SK-N-SH (cell line): ENCODE measurements around the gene TEAD1.

Experiments
- CTCF ChIP-seq: fragments of 200-600 bp; sonication (generic); IDR thresholded peaks from 2 replicates; pipeline ENCODE4 v1.6.1; 2017; ENCODE audit warnings: antibody characterized with exemption, mild to moderate bottlenecking, moderate library complexity
- GATA2 ChIP-seq: sonication (generic); formaldehyde crosslinking; IDR thresholded peaks from 2 replicates; pipeline ENCODE4 v1.5.0; 2020; ENCODE audit warnings: mild to moderate bottlenecking, missing genetic modification reagents
- JUND ChIP-seq: IDR thresholded peaks from 2 replicates; pipeline ENCODE4 v1.4.0; 2012
- TCF12 ChIP-seq: IDR thresholded peaks from 2 replicates; pipeline ENCODE4 v1.4.0; 2012
- TF ChIP-seq, protein P1 (sequence below): IDR thresholded peaks from 2 replicates; pipeline ENCODE4 v1.4.0; 2012; ENCODE audit warnings: low read depth, borderline replicate concordance

GRCh38 chr11:12677131-12677530 lies 2.9 kb downstream of the TEAD1 start:
- TF ChIP-seq GATA2 (CRISPR knock-in tag): no peak
- TF ChIP-seq, protein P1, sequence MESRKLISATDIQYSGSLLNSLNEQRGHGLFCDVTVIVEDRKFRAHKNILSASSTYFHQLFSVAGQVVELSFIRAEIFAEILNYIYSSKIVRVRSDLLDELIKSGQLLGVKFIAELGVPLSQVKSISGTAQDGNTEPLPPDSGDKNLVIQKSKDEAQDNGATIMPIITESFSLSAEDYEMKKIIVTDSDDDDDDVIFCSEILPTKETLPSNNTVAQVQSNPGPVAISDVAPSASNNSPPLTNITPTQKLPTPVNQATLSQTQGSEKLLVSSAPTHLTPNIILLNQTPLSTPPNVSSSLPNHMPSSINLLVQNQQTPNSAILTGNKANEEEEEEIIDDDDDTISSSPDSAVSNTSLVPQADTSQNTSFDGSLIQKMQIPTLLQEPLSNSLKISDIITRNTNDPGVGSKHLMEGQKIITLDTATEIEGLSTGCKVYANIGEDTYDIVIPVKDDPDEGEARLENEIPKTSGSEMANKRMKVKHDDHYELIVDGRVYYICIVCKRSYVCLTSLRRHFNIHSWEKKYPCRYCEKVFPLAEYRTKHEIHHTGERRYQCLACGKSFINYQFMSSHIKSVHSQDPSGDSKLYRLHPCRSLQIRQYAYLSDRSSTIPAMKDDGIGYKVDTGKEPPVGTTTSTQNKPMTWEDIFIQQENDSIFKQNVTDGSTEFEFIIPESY: no peak
- TF ChIP-seq TCF12: peak; percentile 18; the same call in 1 of the 2 replicates
- TF ChIP-seq JUND: no peak
- no peak for TF ChIP-seq CTCF
